Spleen (tissue), 7 donors: ENCODE measurements around the gene LYPD1.

Source experiments
- POLR2A ChIP-seq, 3 donors: fragments of 450-650 bp; IDR thresholded peaks; one replicate each; pipeline ENCODE4 v1.5.1; 2017; ENCODE audit warnings: antibody characterized with exemption in 3 of 3, mild to moderate bottlenecking in 1 of 3
- POLR2AphosphoS5 ChIP-seq, 3 donors: sonication (generic); formaldehyde crosslinking; IDR thresholded peaks; one replicate each; pipeline ENCODE4 v1.5.1; 2017; ENCODE audit warnings: antibody characterized with exemption in 3 of 3
- TF ChIP-seq, protein P1 (sequence below), 11 experiments: fragments of 200-600 bp in 7 of 11; fragments of 450-650 bp in 4 of 11; sonication (generic) in 4 of 11; IDR thresholded peaks in 8 of 11; conservative IDR thresholded peaks in 3 of 11; 1 replicate in 7 of 11; 2 replicates in 4 of 11; pipeline versions ENCODE4 v1.4.0 to v1.8.0; 2016 to 2021; ENCODE audit warnings: antibody characterized with exemption in 11 of 11, inconsistent platforms in 4 of 11, mild to moderate bottlenecking in 1 of 11
- donor health status: DM: no; HTN: no; CAD: no; lungs with moderate emphysema.
- donor health status: DM: no; HTN: no; CAD: no.
- donor health status: DM: no; HTN: no; CAD: no.

DNA sequence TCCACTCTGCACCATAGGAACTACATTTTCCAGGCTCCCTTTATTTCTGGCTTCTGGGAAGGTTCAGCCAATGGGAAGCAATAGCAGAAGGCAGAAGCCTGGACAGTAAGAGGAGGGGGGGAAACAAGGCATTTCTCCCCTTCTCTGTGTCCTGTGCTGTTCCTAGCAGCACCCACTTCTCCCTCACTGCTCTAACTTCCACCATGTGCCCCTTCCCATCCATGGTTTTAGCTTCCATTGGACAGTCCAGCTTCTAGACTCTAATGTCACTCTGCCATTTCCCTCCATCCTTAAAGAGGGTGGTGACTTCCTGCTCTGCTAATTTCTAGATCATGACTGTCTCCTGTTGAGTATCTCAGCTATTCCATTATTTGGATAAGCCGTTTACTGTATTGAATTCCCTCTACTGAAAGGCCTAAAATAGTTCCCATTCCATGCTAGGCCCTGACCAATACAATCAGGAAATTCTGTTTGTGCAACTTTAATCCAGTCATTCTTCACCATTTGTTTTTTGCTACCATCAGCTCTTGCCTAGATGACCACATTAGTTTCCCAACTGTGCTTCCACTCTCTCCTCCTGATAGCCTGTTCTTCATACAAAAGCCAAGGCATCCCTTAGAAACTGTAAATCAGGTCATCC lies 20.8 kb upstream of the LYPD1 start:
- TF ChIP-seq, protein P1, sequence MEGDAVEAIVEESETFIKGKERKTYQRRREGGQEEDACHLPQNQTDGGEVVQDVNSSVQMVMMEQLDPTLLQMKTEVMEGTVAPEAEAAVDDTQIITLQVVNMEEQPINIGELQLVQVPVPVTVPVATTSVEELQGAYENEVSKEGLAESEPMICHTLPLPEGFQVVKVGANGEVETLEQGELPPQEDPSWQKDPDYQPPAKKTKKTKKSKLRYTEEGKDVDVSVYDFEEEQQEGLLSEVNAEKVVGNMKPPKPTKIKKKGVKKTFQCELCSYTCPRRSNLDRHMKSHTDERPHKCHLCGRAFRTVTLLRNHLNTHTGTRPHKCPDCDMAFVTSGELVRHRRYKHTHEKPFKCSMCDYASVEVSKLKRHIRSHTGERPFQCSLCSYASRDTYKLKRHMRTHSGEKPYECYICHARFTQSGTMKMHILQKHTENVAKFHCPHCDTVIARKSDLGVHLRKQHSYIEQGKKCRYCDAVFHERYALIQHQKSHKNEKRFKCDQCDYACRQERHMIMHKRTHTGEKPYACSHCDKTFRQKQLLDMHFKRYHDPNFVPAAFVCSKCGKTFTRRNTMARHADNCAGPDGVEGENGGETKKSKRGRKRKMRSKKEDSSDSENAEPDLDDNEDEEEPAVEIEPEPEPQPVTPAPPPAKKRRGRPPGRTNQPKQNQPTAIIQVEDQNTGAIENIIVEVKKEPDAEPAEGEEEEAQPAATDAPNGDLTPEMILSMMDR (IDR thresholded peaks at IDR 0.05 in 8 of 11, conservative IDR thresholded peaks at IDR 0.05 in 3 of 11), result no peak
- TF ChIP-seq POLR2A (IDR thresholded peaks at IDR 0.05) (no peak), POLR2AphosphoS5 (IDR thresholded peaks at IDR 0.05) (no peak)
